H54 (cell line): Measurements from ENCODE around the gene FANCI.

Source experiments
- DNase-seq: peaks from one replicate; pipeline ENCODE4 v3.0.0; 2011; ENCODE audit warnings: low spot score, mixed read lengths; ENCODE audit not compliant: insufficient read length
- FAIRE-seq: peaks from 3 replicates; lab custom pipeline; 2011; peaks lifted over from hg19 to GRCh38; lab: Jason Lieb, UNC
- POLR2A ChIP-seq: IDR thresholded peaks from 2 replicates; pipeline ENCODE4 v1.6.1; 2011; ENCODE audit warnings: low read depth, mild to moderate bottlenecking, low read length

FANCI gene

GRCh38 chr15:89307046-89307587 is 63.3 kb downstream of the FANCI start:
- DNase-seq (peak; percentile 19), FAIRE-seq (no peak)
- TF ChIP-seq POLR2A: no peak

GRCh38 chr15:89307791-89308190 is 64.0 kb downstream of the FANCI start:
- FAIRE-seq (no peak), DNase-seq (no peak)
- no peak for TF ChIP-seq POLR2A

- DNase-seq (no peak), FAIRE-seq (no peak)
- no peak for TF ChIP-seq POLR2A
Measured at GRCh38 chr15:89308236-89308635, 64.5 kb downstream of the FANCI start.

- FAIRE-seq (no peak), DNase-seq (no peak)
- TF ChIP-seq POLR2A: no peak
Measured at GRCh38 chr15:89309993-89310392, 66.2 kb downstream of the FANCI start.

GRCh38 chr15:89315375-89315929 is 71.7 kb downstream of the FANCI start:
- DNase-seq (no peak), FAIRE-seq (no peak)
- TF ChIP-seq POLR2A: no peak

- DNase-seq (no peak), FAIRE-seq (no peak)
- no peak for TF ChIP-seq POLR2A
Measured at GRCh38 chr15:89316504-89316903, 72.7 kb downstream of the FANCI start.

- TF ChIP-seq POLR2A: no peak
- DNase-seq (no peak), FAIRE-seq (no peak)
Measured at GRCh38 chr15:89317186-89317720, 73.5 kb downstream of the FANCI start.

GRCh38 chr15:89319678-89320077 is 75.9 kb downstream of the FANCI start:
- DNase-seq: no peak
- no peak for TF ChIP-seq POLR2A
- no peak for FAIRE-seq

GRCh38 chr15:89320200-89320599 is 76.4 kb downstream of the FANCI start:
- no peak for DNase-seq
- FAIRE-seq: no peak
- TF ChIP-seq POLR2A: no peak

GRCh38 chr15:89321521-89322410 is 78.0 kb downstream of the FANCI start:
- FAIRE-seq (no peak), DNase-seq (no peak)
- no peak for TF ChIP-seq POLR2A

GRCh38 chr15:89322822-89323221 is 79.0 kb downstream of the FANCI start:
- no peak for DNase-seq
- FAIRE-seq: no peak
- no peak for TF ChIP-seq POLR2A

GRCh38 chr15:89323825-89324224 is 80.0 kb downstream of the FANCI start:
- FAIRE-seq (no peak), DNase-seq (no peak)
- no peak for TF ChIP-seq POLR2A

GRCh38 chr15:89325039-89325803 is 81.4 kb downstream of the FANCI start:
- TF ChIP-seq POLR2A: no peak
- FAIRE-seq: no peak
- DNase-seq: no peak
